Ishikawa (cell line): ENCODE data around the gene NHSL1.

Experiments used
- CEBPB ChIP-seq: IDR thresholded peaks from 2 replicates; pipeline ENCODE4 v1.6.1; 2012
- CREB1 ChIP-seq: IDR thresholded peaks from 2 replicates; pipeline ENCODE4 v1.6.1; 2012; ENCODE audit warnings: low read depth
- EGR1 ChIP-seq: IDR thresholded peaks from 2 replicates; pipeline ENCODE4 v1.6.1; 2012
- EP300 ChIP-seq: IDR thresholded peaks from 2 replicates; pipeline ENCODE4 v1.6.1; 2012; ENCODE audit warnings: borderline replicate concordance
- FOXM1 ChIP-seq: IDR thresholded peaks from 2 replicates; pipeline ENCODE4 v1.6.1; 2012; ENCODE audit warnings: low read depth, borderline replicate concordance
- NFIC ChIP-seq: IDR thresholded peaks from 2 replicates; pipeline ENCODE4 v1.6.1; 2012
- RAD21 ChIP-seq: IDR thresholded peaks from 2 replicates; pipeline ENCODE4 v1.6.1; 2012; ENCODE audit warnings: low read depth
- TAF1 ChIP-seq: IDR thresholded peaks from 2 replicates; pipeline ENCODE4 v1.6.1; 2012; ENCODE audit warnings: low read depth, mild to moderate bottlenecking
- TCF12 ChIP-seq: IDR thresholded peaks from 2 replicates; pipeline ENCODE4 v1.6.1; 2012; ENCODE audit warnings: low read depth
- TEAD4 ChIP-seq: IDR thresholded peaks from 2 replicates; pipeline ENCODE4 v1.6.1; 2012
- YY1 ChIP-seq: IDR thresholded peaks from 2 replicates; pipeline ENCODE4 v1.6.1; 2012; ENCODE audit warnings: low read depth
- ZBTB7A ChIP-seq: IDR thresholded peaks from 2 replicates; pipeline ENCODE4 v1.6.1; 2012; ENCODE audit warnings: low read depth
- TF ChIP-seq, protein P1 (sequence below): IDR thresholded peaks from 2 replicates; pipeline ENCODE4 v1.6.1; 2012; ENCODE audit warnings: low read depth, mild to moderate bottlenecking
- TF ChIP-seq, protein P2 (sequence below): IDR thresholded peaks from 2 replicates; pipeline ENCODE4 v1.6.1; 2012
- TF ChIP-seq, protein P3 (sequence below): IDR thresholded peaks from 2 replicates; pipeline ENCODE4 v1.6.1; 2012

Gene NHSL1

GRCh38 chr6:138416206-138416605, 83.1 kb downstream of the NHSL1 start:
- TF ChIP-seq TEAD4: no peak
- no peak for TF ChIP-seq ZBTB7A
- no peak for TF ChIP-seq NFIC
- TF ChIP-seq, protein P1, sequence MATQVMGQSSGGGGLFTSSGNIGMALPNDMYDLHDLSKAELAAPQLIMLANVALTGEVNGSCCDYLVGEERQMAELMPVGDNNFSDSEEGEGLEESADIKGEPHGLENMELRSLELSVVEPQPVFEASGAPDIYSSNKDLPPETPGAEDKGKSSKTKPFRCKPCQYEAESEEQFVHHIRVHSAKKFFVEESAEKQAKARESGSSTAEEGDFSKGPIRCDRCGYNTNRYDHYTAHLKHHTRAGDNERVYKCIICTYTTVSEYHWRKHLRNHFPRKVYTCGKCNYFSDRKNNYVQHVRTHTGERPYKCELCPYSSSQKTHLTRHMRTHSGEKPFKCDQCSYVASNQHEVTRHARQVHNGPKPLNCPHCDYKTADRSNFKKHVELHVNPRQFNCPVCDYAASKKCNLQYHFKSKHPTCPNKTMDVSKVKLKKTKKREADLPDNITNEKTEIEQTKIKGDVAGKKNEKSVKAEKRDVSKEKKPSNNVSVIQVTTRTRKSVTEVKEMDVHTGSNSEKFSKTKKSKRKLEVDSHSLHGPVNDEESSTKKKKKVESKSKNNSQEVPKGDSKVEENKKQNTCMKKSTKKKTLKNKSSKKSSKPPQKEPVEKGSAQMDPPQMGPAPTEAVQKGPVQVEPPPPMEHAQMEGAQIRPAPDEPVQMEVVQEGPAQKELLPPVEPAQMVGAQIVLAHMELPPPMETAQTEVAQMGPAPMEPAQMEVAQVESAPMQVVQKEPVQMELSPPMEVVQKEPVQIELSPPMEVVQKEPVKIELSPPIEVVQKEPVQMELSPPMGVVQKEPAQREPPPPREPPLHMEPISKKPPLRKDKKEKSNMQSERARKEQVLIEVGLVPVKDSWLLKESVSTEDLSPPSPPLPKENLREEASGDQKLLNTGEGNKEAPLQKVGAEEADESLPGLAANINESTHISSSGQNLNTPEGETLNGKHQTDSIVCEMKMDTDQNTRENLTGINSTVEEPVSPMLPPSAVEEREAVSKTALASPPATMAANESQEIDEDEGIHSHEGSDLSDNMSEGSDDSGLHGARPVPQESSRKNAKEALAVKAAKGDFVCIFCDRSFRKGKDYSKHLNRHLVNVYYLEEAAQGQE: no peak
- no peak for TF ChIP-seq CEBPB
- TF ChIP-seq FOXM1: no peak
- no peak for TF ChIP-seq TAF1
- TF ChIP-seq, protein P2, sequence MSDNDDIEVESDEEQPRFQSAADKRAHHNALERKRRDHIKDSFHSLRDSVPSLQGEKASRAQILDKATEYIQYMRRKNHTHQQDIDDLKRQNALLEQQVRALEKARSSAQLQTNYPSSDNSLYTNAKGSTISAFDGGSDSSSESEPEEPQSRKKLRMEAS: no peak
- no peak for TF ChIP-seq CREB1
- no peak for TF ChIP-seq RAD21
- no peak for TF ChIP-seq EGR1
- no peak for TF ChIP-seq YY1
- no peak for TF ChIP-seq TCF12

DNA sequence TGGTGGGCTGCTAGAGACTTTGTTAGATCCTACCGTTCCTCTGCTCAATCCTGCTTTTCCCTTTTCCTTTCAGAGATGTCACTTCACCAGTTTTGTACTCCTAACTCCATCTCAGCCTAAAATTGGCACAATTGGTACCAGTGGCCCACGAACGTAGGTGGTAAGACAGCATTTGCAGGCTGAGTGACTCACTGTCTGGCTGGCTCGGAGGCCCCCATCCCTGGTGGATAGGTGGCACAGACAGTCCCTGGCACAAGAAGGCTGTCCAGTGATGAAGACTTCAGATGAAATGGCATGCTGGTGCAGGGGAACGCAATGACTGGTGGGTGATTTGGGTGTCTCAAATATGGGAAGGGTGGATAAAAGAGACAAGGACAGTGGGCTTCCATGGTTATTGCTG, 84.2 kb downstream of the NHSL1 start:
- TF ChIP-seq YY1 (no peak), CEBPB (no peak), NFIC (no peak), FOXM1 (no peak), CREB1 (no peak), RAD21 (no peak), TEAD4 (no peak), ZBTB7A (no peak), TCF12 (no peak), EP300 (no peak), EGR1 (no peak), TAF1 (no peak)
- TF ChIP-seq, protein P1: no peak
- TF ChIP-seq, protein P3, sequence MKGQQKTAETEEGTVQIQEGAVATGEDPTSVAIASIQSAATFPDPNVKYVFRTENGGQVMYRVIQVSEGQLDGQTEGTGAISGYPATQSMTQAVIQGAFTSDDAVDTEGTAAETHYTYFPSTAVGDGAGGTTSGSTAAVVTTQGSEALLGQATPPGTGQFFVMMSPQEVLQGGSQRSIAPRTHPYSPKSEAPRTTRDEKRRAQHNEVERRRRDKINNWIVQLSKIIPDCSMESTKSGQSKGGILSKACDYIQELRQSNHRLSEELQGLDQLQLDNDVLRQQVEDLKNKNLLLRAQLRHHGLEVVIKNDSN: no peak
- TF ChIP-seq, protein P2: no peak

DNA sequence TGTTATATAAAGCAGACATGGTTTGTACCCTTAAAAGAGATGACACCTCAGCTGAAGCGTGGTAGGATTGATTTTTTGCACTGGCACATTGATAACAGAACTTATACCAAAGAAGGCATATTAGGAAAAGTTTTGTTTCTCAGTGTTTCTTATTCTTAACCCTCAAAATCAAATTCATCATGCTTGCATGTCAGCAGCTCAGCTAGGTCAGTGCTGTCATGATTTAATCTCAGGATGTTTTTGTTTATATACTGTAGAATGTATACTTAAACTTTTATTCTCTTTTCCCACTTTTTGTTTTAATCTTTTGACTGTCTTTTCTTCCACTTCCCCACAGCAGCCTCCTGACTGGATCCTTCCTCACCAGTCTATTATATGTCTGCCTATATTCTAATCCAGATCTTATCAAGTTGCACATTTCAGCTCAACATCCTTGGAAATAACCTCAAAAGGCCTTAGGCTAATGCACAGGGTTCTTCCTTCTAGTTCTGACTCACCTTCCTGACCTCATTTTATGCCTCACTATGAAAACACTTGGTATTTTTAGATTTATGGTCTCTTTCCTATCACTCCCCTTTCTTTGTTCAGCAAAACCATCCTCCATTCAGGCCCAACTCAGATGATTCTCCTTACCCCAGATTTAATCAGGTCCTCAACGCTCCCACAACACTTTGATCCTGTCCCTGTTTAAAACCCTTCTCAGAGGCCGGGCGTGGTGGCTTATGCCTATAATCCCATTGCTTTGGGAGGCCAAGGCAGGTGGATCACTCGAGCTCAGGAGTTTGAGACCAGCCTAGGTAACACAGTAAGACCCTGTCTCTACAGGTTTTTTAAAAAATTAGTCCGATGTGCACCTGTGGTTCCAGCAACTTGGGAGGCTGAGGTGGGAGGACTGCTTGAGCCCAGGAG, 88.1 kb downstream of the NHSL1 start:
- TF ChIP-seq TEAD4 (no peak), RAD21 (no peak), ZBTB7A (no peak), TCF12 (no peak), CEBPB (no peak), FOXM1 (no peak), CREB1 (no peak), NFIC (no peak), EP300 (no peak), EGR1 (no peak), YY1 (no peak)
- TF ChIP-seq, protein P3: no peak
- TF ChIP-seq, protein P2: no peak
- TF ChIP-seq, protein P1: no peak
